Measurements from ENCODE around the gene SYNDIG1.

The SYNDIG1 gene

GRCh38 chr20:24694157-24694726 is 224.8 kb downstream of the SYNDIG1 start:
- DNase-seq (ENCODE audit: low read depth), result no peak

GRCh38 chr20:24694727-24695528 is 225.5 kb downstream of the SYNDIG1 start:
- DNase-seq (ENCODE audit: low read depth), result no peak

GRCh38 chr20:24695529-24696225 is 226.2 kb downstream of the SYNDIG1 start:
- DNase-seq (ENCODE audit: low read depth), result no peak

- DNase-seq (ENCODE audit: low read depth), result no peak
Observed at GRCh38 chr20:24696396-24696795, 227.0 kb downstream of the SYNDIG1 start.

GRCh38 chr20:24697411-24697810 is 228.0 kb downstream of the SYNDIG1 start:
- DNase-seq (ENCODE audit: low read depth), result no peak

GRCh38 chr20:24698189-24698588 is 228.8 kb downstream of the SYNDIG1 start:
- DNase-seq (ENCODE audit: low read depth), result no peak

GRCh38 chr20:24698706-24699206 is 229.3 kb downstream of the SYNDIG1 start:
- DNase-seq (ENCODE audit: low read depth), result no peak

GRCh38 chr20:24699321-24700165 is 230.1 kb downstream of the SYNDIG1 start:
- DNase-seq (ENCODE audit: low read depth), result no peak

- no peak for DNase-seq (ENCODE audit: low read depth)
Observed at GRCh38 chr20:24700166-24700860, 230.9 kb downstream of the SYNDIG1 start.

GRCh38 chr20:24701027-24701426 is 231.6 kb downstream of the SYNDIG1 start:
- DNase-seq (ENCODE audit: low read depth), result no peak

GRCh38 chr20:24701668-24702067 is 232.2 kb downstream of the SYNDIG1 start:
- no peak for DNase-seq (ENCODE audit: low read depth)

- DNase-seq (ENCODE audit: low read depth), result no peak
Observed at GRCh38 chr20:24702501-24703283, 233.3 kb downstream of the SYNDIG1 start.

- DNase-seq (ENCODE audit: low read depth), result no peak
Observed at GRCh38 chr20:24703284-24703610, 233.8 kb downstream of the SYNDIG1 start.

- DNase-seq (ENCODE audit: low read depth), result no peak
Observed at GRCh38 chr20:24704899-24705298, 235.5 kb downstream of the SYNDIG1 start.

GRCh38 chr20:24705486-24705885 is 236.1 kb downstream of the SYNDIG1 start:
- DNase-seq (ENCODE audit: low read depth), result no peak

- no peak for DNase-seq (ENCODE audit: low read depth)
Observed at GRCh38 chr20:24708411-24709295, 239.2 kb downstream of the SYNDIG1 start.
